H9 (cell line): ENCODE results near the gene NPTX2. TPM values are rescaled to one million over a fixed set of nuclear protein-coding genes. Genes with fewer than 3 reads are reported as not detected.

ENCODE experiments used
- DNase-seq: peaks from one replicate; pipeline ENCODE4 v3.0.0-alpha.2; 2017
- H2AFZ ChIP-seq: one replicate; pipeline ENCODE4 v1.6.1; 2013; ENCODE audit warnings: mild to moderate bottlenecking, low read length, control low read depth, moderate library complexity
- H2AK5ac ChIP-seq: 2 replicates; pipeline ENCODE4 v1.6.1; 2013; ENCODE audit warnings: low read length, control low read depth, mixed read lengths; ENCODE audit not compliant: insufficient read length
- H2BK120ac ChIP-seq: one replicate; pipeline ENCODE4 v1.6.1; 2013; ENCODE audit warnings: low read depth, mild to moderate bottlenecking, low read length, control low read depth, inconsistent platforms; ENCODE audit not compliant: poor library complexity, severe bottlenecking
- H2BK12ac ChIP-seq: 2 replicates; pipeline ENCODE4 v1.6.1; 2013; ENCODE audit warnings: low read length, control low read depth, mixed read lengths, low read depth; ENCODE audit not compliant: insufficient read length
- H2BK15ac ChIP-seq: 2 replicates; pipeline ENCODE4 v1.6.1; 2013; ENCODE audit warnings: low read depth, low read length, control low read depth
- H2BK20ac ChIP-seq: one replicate; pipeline ENCODE4 v1.6.1; 2013; ENCODE audit warnings: low read depth, mild to moderate bottlenecking, low read length, control low read depth, inconsistent platforms; ENCODE audit not compliant: poor library complexity, severe bottlenecking
- H2BK5ac ChIP-seq: 2 replicates; pipeline ENCODE4 v1.6.1; 2013; ENCODE audit warnings: low read length, control low read depth, mixed read lengths; ENCODE audit not compliant: insufficient read length
- H3K14ac ChIP-seq: 2 replicates; pipeline ENCODE4 v1.6.1; 2013; ENCODE audit warnings: low read length, control low read depth; ENCODE audit not compliant: insufficient read depth
- H3K18ac ChIP-seq: 2 replicates; pipeline ENCODE4 v1.6.1; 2013; ENCODE audit warnings: low read depth, mild to moderate bottlenecking, mixed read lengths, low read length, control low read depth; ENCODE audit not compliant: insufficient read length
- H3K23ac ChIP-seq: 2 replicates; pipeline ENCODE4 v1.6.1; 2013; ENCODE audit warnings: low read length, control low read depth, mixed read lengths, low read depth; ENCODE audit not compliant: insufficient read length
- H3K23me2 ChIP-seq: 2 replicates; pipeline ENCODE4 v1.6.1; 2013; ENCODE audit warnings: low read depth, mild to moderate bottlenecking, mixed read lengths, low read length, control low read depth; ENCODE audit not compliant: insufficient read length, poor library complexity, severe bottlenecking
- H3K27ac ChIP-seq: 2 replicates; pipeline ENCODE4 v1.5.1; 2013; ENCODE audit warnings: low read length, control low read depth, mixed read lengths, low read depth; ENCODE audit not compliant: insufficient read length
- H3K27me3 ChIP-seq: 2 replicates; pipeline ENCODE4 v1.6.1; 2013; ENCODE audit warnings: low read length, control low read depth, inconsistent platforms; ENCODE audit not compliant: insufficient read depth
- H3K4ac ChIP-seq: 2 replicates; pipeline ENCODE4 v1.6.1; 2013; ENCODE audit warnings: low read depth, mild to moderate bottlenecking, control low read depth, inconsistent platforms, low read length, moderate library complexity
- H3K4me1 ChIP-seq: 2 replicates; pipeline ENCODE4 v1.6.1; 2013; ENCODE audit warnings: low read length, control low read depth, inconsistent platforms; ENCODE audit not compliant: insufficient read depth
- H3K4me2 ChIP-seq: 2 replicates; pipeline ENCODE4 v1.6.1; 2013; ENCODE audit warnings: low read length, control low read depth, mixed read lengths; ENCODE audit not compliant: insufficient read length, insufficient read depth
- H3K56ac ChIP-seq: 2 replicates; pipeline ENCODE4 v1.6.1; 2013; ENCODE audit warnings: low read depth, mild to moderate bottlenecking, mixed read lengths, low read length, control low read depth; ENCODE audit not compliant: insufficient read length
- H3K79me1 ChIP-seq: 2 replicates; pipeline ENCODE4 v1.6.1; 2013; ENCODE audit warnings: low read depth, mild to moderate bottlenecking, moderate library complexity, low read length, control low read depth, inconsistent platforms; ENCODE audit not compliant: insufficient read depth, poor library complexity, severe bottlenecking
- H3K79me2 ChIP-seq: 2 replicates; pipeline ENCODE4 v1.6.1; 2013; ENCODE audit warnings: low read length, control low read depth, inconsistent platforms; ENCODE audit not compliant: insufficient read depth
- H3K9ac ChIP-seq: 2 replicates; pipeline ENCODE4 v1.6.1; 2013; ENCODE audit warnings: low read length, control low read depth, mixed read lengths; ENCODE audit not compliant: insufficient read length; ENCODE audit errors: extremely low read depth
- H3K9me3 ChIP-seq: one replicate; pipeline ENCODE4 v1.6.1; 2013; ENCODE audit warnings: low read depth, low read length, inconsistent platforms; ENCODE audit not compliant: control insufficient read depth
- H3T11ph ChIP-seq: one replicate; pipeline ENCODE4 v1.6.1; 2013; ENCODE audit warnings: mild to moderate bottlenecking, low read length, control low read depth, inconsistent platforms
- H4K20me1 ChIP-seq: one replicate; pipeline ENCODE4 v1.6.1; 2013; ENCODE audit not compliant: control insufficient read depth, insufficient read length, insufficient read depth
- H4K5ac ChIP-seq: 2 replicates; pipeline ENCODE4 v1.6.1; 2013; ENCODE audit warnings: low read depth, mild to moderate bottlenecking, mixed read lengths, low read length, control low read depth; ENCODE audit not compliant: insufficient read length
- H4K8ac ChIP-seq: replicated peaks from 2 replicates; pipeline ENCODE4 v1.6.1; 2013; ENCODE audit warnings: low read length, control low read depth, mixed read lengths, low read depth; ENCODE audit not compliant: insufficient read length
- H4K91ac ChIP-seq: 2 replicates; pipeline ENCODE4 v1.6.1; 2013; ENCODE audit warnings: low read depth, mild to moderate bottlenecking, moderate library complexity, mixed read lengths, low read length, control low read depth; ENCODE audit not compliant: insufficient read length
- H3K27ac Mint-ChIP-seq, 3 experiments: 2 replicates in 2 of 3; 3 replicates in 1 of 3; pipeline ENCODE4 v1.8.0; 2020 to 2021; ENCODE audit warnings: mixed read lengths in 3 of 3, mild to moderate bottlenecking in 1 of 3, moderate library complexity in 1 of 3
- H3K27me3 Mint-ChIP-seq: 2 replicates; pipeline ENCODE4 v1.8.0; 2021; ENCODE audit warnings: low read depth, mild to moderate bottlenecking, moderate library complexity, mixed read lengths
- H3K36me3 Mint-ChIP-seq, 3 experiments: 2 replicates in 2 of 3; 3 replicates in 1 of 3; pipeline ENCODE4 v1.8.0; 2020 to 2021; ENCODE audit warnings: low read depth in 3 of 3, mixed read lengths in 3 of 3; ENCODE audit not compliant: insufficient read depth in 1 of 3
- H3K4me1 Mint-ChIP-seq, 2 experiments: 2 replicates each; pipeline ENCODE4 v1.8.0; 2020; ENCODE audit warnings: mixed read lengths in 2 of 2
- H3K4me3 Mint-ChIP-seq, 2 experiments: 2 replicates in 1 of 2; 3 replicates in 1 of 2; pipeline ENCODE4 v1.8.0; 2020 to 2021; ENCODE audit warnings: mild to moderate bottlenecking in 2 of 2, mixed read lengths in 2 of 2, moderate library complexity in 1 of 2
- H3K9me3 Mint-ChIP-seq, 2 experiments: 2 replicates in 1 of 2; 3 replicates in 1 of 2; pipeline ENCODE4 v1.8.0; 2020; ENCODE audit warnings: mild to moderate bottlenecking in 2 of 2, mixed read lengths in 2 of 2, moderate library complexity in 1 of 2
- WGBS: extraction: QIAGEN DNeasy Blood & Tissue Kit; methylation state at CpG from one replicate; pipeline ENCODE4 v1.1.7; 2013; ENCODE audit warnings: missing lambda C conversion rate, low lambda C conversion rate, mixed read lengths; ENCODE audit not compliant: insufficient read length; ENCODE audit errors: extremely low coverage; 5-methylcytosine and 5-hydroxymethylcytosine counted together
- total RNA-seq: library from RNA; stranded (reverse); gene quantifications from 2 replicates; pipeline ENCODE4 v1.2.1, GENCODE V29; 2021
- TF ChIP-seq, protein P1 (sequence below): fragments of 200-600 bp; sonication (generic); conservative IDR thresholded peaks from 3 replicates; pipeline ENCODE4 v1.8.0; 2021; ENCODE audit warnings: antibody characterized with exemption, mild to moderate bottlenecking

Gene NPTX2
- total RNA-seq, 1 experiment from 2014 or later: 8.4 TPM

- Mint-ChIP-seq H3K4me3 (no peak overlapping the region), H3K4me1 (peaks cover 6 to 7% of the 10 kb centered on the region in 2 experiments), H3K36me3 (peaks cover 0 to 10% (median 0%) of the 10 kb centered on the region in 3 experiments; a peak in 4 of 7 replicates), H3K27me3 (peaks cover 10% of the 10 kb centered on the region), H3K27ac (no peak overlapping the region), H3K9me3 (peaks cover 14 to 18% of the 10 kb centered on the region in 2 experiments)
- H3K18ac ChIP-seq: no peak overlapping the region
- H3T11ph ChIP-seq: no peak overlapping the region
- H3K79me2 ChIP-seq: no peaks in the 10 kb centered on the region
- no peak overlapping the region for H4K8ac ChIP-seq
- no peak overlapping the region for H2BK20ac ChIP-seq
- no peak overlapping the region for H3K14ac ChIP-seq
- H2AFZ ChIP-seq: no peak overlapping the region
- WGBS: no CpG with 5 or more reads among the region's 7 CpGs
- no peak for DNase-seq
- no peak overlapping the region for H4K91ac ChIP-seq
- H3K9me3 ChIP-seq: no peaks in the 10 kb centered on the region
- H2BK120ac ChIP-seq: no peak overlapping the region
- no peak overlapping the region for H2BK5ac ChIP-seq
- no peak overlapping the region for H3K27ac ChIP-seq
- H2BK15ac ChIP-seq: no peak overlapping the region
- TF ChIP-seq, protein P1, sequence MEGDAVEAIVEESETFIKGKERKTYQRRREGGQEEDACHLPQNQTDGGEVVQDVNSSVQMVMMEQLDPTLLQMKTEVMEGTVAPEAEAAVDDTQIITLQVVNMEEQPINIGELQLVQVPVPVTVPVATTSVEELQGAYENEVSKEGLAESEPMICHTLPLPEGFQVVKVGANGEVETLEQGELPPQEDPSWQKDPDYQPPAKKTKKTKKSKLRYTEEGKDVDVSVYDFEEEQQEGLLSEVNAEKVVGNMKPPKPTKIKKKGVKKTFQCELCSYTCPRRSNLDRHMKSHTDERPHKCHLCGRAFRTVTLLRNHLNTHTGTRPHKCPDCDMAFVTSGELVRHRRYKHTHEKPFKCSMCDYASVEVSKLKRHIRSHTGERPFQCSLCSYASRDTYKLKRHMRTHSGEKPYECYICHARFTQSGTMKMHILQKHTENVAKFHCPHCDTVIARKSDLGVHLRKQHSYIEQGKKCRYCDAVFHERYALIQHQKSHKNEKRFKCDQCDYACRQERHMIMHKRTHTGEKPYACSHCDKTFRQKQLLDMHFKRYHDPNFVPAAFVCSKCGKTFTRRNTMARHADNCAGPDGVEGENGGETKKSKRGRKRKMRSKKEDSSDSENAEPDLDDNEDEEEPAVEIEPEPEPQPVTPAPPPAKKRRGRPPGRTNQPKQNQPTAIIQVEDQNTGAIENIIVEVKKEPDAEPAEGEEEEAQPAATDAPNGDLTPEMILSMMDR: no peak
- H3K4me2 ChIP-seq: no peak overlapping the region
- no peak overlapping the region for H2BK12ac ChIP-seq
- no peak overlapping the region for H2AK5ac ChIP-seq
- no peaks in the 10 kb centered on the region for H3K79me1 ChIP-seq
- no peak overlapping the region for H3K56ac ChIP-seq
- no peaks in the 10 kb centered on the region for H4K20me1 ChIP-seq
- no peak overlapping the region for H3K23ac ChIP-seq
- H3K4ac ChIP-seq: no peak overlapping the region
- no peak overlapping the region for H3K9ac ChIP-seq
- no peaks in the 10 kb centered on the region for H3K23me2 ChIP-seq
- no peaks in the 10 kb centered on the region for H3K27me3 ChIP-seq
- H4K5ac ChIP-seq: no peak overlapping the region
- H3K4me1 ChIP-seq: no peaks in the 10 kb centered on the region
Observed at GRCh38 chr7:98567991-98568390, 49.1 kb upstream of the NPTX2 start.
